IPS DF 6.9 (cell line): ENCODE data around the gene SLC6A19.
"Not testable (repeated sequence)": the region's sequence is repeated elsewhere in the genome, so short reads cannot be mapped to it uniquely, and the experiment has no call there.

Experiments used
- DNase-seq: peaks from one replicate; pipeline ENCODE4 v3.0.0-alpha.2; 2013; ENCODE audit warnings: low read depth, low spot score
- H3K27ac ChIP-seq: one replicate; pipeline ENCODE4 v1.5.1; 2013; ENCODE audit warnings: low read length, control low read depth
- H3K27me3 ChIP-seq: 2 replicates; pipeline ENCODE4 v1.6.1; 2013; ENCODE audit warnings: mild to moderate bottlenecking, low read length; ENCODE audit not compliant: control insufficient read depth, insufficient read depth
- H3K36me3 ChIP-seq: 2 replicates; pipeline ENCODE4 v1.6.1; 2013; ENCODE audit warnings: low read length; ENCODE audit not compliant: control insufficient read depth, insufficient read depth
- H3K4me1 ChIP-seq: 2 replicates; pipeline ENCODE4 v1.6.1; 2013; ENCODE audit warnings: low read length; ENCODE audit not compliant: control insufficient read depth, insufficient read depth
- H3K4me3 ChIP-seq: 2 replicates; pipeline ENCODE4 v1.5.1; 2013; ENCODE audit warnings: mild to moderate bottlenecking, low read length
- H3K9me3 ChIP-seq: 2 replicates; pipeline ENCODE4 v1.6.1; 2013; ENCODE audit warnings: low read length, inconsistent platforms; ENCODE audit not compliant: control insufficient read depth, insufficient read depth
- WGBS: extraction: QIAGEN DNeasy Blood & Tissue Kit; methylation state at CpG from one replicate; pipeline ENCODE4 v1.1.7; 2013; ENCODE audit warnings: mixed read lengths, missing lambda C conversion rate; ENCODE audit not compliant: insufficient read length, insufficient coverage; 5-methylcytosine and 5-hydroxymethylcytosine counted together

SLC6A19 gene

DNA sequence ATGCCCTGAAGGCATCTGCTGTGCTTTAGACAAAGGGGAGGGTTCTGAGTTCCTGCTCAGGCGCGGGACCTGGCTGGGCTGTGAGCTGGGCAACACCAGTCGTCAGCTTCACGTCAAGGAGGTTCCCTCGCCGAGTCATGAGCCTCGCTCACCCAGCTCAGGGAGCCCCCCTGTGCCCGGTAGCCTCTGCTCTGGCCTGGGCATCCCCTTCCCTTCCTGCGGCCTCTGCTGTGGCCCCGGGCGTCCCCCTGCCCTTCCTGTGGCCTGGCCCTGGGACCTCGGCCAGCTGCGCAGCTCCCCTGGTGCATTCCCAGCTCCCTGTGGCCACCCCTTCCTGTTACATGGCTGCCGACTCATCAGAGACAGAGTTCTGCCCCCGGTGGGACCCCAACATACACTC is 63.6 kb downstream of the SLC6A19 start:
- H3K36me3 ChIP-seq = peaks cover 28% of the 10 kb centered on the region
- H3K27me3 ChIP-seq = no peaks in the 10 kb centered on the region
- no peaks in the 10 kb centered on the region for H3K4me1 ChIP-seq
- no peak overlapping the region for H3K4me3 ChIP-seq
- peaks cover 4% of the 10 kb centered on the region; the same call in 1 of the 2 replicates for H3K9me3 ChIP-seq
- H3K27ac ChIP-seq = no peak overlapping the region
- no peak for DNase-seq
- no CpG with 5 or more reads among the region's 15 CpGs for WGBS

DNA sequence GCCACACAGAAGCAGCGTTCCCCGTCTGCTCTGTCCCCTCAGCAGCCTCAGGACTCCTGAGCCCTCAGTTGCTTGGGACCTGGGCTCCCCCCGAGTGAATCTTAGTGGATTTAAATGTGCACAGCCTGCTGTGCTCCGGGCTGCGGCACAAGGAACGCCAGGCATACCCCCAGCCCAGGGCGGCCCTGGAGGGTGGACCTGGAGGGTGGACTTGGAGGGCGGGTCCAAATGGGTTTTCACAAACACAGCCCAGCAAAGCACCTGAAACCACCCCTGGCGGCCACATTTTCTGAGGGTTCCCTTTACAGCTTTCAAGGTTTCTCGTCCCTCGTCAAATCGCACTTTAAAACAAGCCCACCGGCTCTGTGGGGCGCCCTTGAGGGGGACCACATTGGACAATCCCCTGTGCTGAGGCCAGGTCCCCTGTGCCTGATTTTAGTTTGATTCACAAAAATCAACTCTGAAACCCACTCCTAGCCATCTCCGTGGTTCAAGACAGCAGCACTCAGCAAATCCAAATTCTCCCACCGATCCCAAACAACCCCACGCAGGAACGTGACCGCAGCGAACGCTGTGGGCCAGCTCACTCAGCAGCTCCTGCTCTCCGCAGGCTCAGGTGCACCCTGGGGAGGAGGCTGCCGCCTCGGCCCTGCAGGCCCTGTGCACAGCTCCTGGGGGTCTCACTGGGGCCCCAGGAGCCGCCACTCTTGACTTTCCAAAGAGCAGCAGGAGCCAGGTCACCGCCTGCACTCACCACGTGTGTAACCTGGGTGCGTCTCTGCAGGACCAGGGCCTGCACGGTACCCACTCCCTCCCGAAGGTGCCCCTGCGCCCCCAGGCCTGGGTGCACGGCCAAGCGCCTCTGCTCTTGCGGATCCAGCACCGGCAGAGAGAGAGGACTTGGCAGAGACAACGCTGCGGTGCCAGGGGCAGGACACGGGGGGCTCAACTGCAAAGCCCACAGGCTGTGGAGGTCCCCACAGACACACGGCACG is 64.4 kb downstream of the SLC6A19 start:
- H3K27me3 ChIP-seq = no peaks in the 10 kb centered on the region
- peaks cover 4% of the 10 kb centered on the region; the same call in 1 of the 2 replicates for H3K9me3 ChIP-seq
- no peaks in the 10 kb centered on the region for H3K4me1 ChIP-seq
- WGBS = no CpG with 5 or more reads among the region's 40 CpGs
- peaks cover 34% of the 10 kb centered on the region for H3K36me3 ChIP-seq
- H3K27ac ChIP-seq = no peak overlapping the region
- no peak overlapping the region for H3K4me3 ChIP-seq
- no peak for DNase-seq

GRCh38 chr5:1266791-1267190 is 65.4 kb downstream of the SLC6A19 start:
- peaks cover 31% of the 10 kb centered on the region for H3K36me3 ChIP-seq
- H3K4me3 ChIP-seq = no peak overlapping the region

DNA sequence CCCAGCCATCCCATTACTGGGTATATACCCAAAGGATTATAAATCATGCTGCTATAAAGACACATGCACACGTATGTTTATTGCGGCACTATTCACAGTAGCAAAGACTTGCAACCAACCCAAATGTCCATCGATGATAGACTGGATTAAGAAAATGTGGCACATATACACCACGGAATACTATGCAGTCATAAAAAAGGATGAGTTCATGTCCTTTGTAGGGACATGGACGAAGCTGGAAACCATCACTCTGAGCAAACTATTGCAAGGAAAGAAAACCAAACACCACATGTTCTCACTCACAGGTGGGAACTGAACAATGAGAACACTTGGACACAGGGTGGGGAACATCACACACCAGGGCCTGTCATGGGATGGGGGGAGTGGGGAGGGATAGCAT is 66.1 kb downstream of the SLC6A19 start:
- not testable (repeated sequence) for H3K4me3 ChIP-seq, DNase-seq, H3K4me1 ChIP-seq, H3K9me3 ChIP-seq, H3K27me3 ChIP-seq, H3K27ac ChIP-seq
- peaks cover 33% of the 10 kb centered on the region for H3K36me3 ChIP-seq
- no CpG with 5 or more reads among the region's 5 CpGs for whole genome bisulfite sequencing

More at GRCh38 chr5:1266791-1267190, 65.4 kb downstream of the SLC6A19 start:
- Histone ChIP-seq H3K4me1 (no peaks in the 10 kb centered on the region), H3K9me3 (peaks cover 2% of the 10 kb centered on the region; the same call in 1 of the 2 replicates), H3K27me3 (no peaks in the 10 kb centered on the region), H3K27ac (no peak overlapping the region)
- DNase-seq = no peak
- no CpG with 5 or more reads among the region's 9 CpGs for WGBS

- no peaks in the 10 kb centered on the region for H3K27me3 ChIP-seq
- H3K4me3 ChIP-seq = no peak overlapping the region
- H3K4me1 ChIP-seq = no peaks in the 10 kb centered on the region
- no peak overlapping the region for H3K27ac ChIP-seq
- peaks cover 32% of the 10 kb centered on the region for H3K36me3 ChIP-seq
- DNase-seq = no peak
- WGBS = no CpG with 5 or more reads among the region's 13 CpGs
- H3K9me3 ChIP-seq = no peaks in the 10 kb centered on the region
These were observed 66.7 kb downstream of the SLC6A19 start for GRCh38 chr5:1268056-1268455.

GRCh38 chr5:1268666-1269065 is 67.3 kb downstream of the SLC6A19 start:
- Histone ChIP-seq H3K27me3 (no peaks in the 10 kb centered on the region), H3K27ac (no peak overlapping the region), H3K4me3 (no peak overlapping the region), H3K36me3 (peaks cover 30% of the 10 kb centered on the region), H3K4me1 (no peaks in the 10 kb centered on the region), H3K9me3 (no peaks in the 10 kb centered on the region)
- no CpG with 5 or more reads among the region's 13 CpGs for WGBS
- no peak for DNase-seq

GRCh38 chr5:1270426-1270825 is 69.0 kb downstream of the SLC6A19 start:
- DNase-seq = no peak
- H3K36me3 ChIP-seq = peaks cover 27% of the 10 kb centered on the region
- no CpG with 5 or more reads among the region's 22 CpGs for WGBS
- no peak overlapping the region for H3K4me3 ChIP-seq
- H3K27me3 ChIP-seq = no peaks in the 10 kb centered on the region
- no peaks in the 10 kb centered on the region for H3K9me3 ChIP-seq
- H3K27ac ChIP-seq = no peak overlapping the region
- H3K4me1 ChIP-seq = no peaks in the 10 kb centered on the region

GRCh38 chr5:1270933-1271914 is 69.8 kb downstream of the SLC6A19 start:
- no peaks in the 10 kb centered on the region for H3K27me3 ChIP-seq
- H3K9me3 ChIP-seq = no peaks in the 10 kb centered on the region
- H3K4me1 ChIP-seq = no peaks in the 10 kb centered on the region
- no CpG with 5 or more reads among the region's 39 CpGs for WGBS
- no peak for DNase-seq
- peaks cover 23% of the 10 kb centered on the region for H3K36me3 ChIP-seq
- H3K27ac ChIP-seq = no peak overlapping the region
- H3K4me3 ChIP-seq = no peak overlapping the region

- DNase-seq = no peak
These were observed 70.8 kb downstream of the SLC6A19 start for GRCh38 chr5:1272201-1272600.

GRCh38 chr5:1273745-1274144 is 72.3 kb downstream of the SLC6A19 start:
- Histone ChIP-seq H3K4me1 (no peaks in the 10 kb centered on the region), H3K27ac (no peak overlapping the region), H3K9me3 (no peaks in the 10 kb centered on the region), H3K27me3 (no peaks in the 10 kb centered on the region), H3K36me3 (peaks cover 25% of the 10 kb centered on the region), H3K4me3 (no peak overlapping the region)
- no CpG with 5 or more reads among the region's 20 CpGs for WGBS
- no peak for DNase-seq

More at GRCh38 chr5:1272201-1272600, 70.8 kb downstream of the SLC6A19 start:
- no peak overlapping the region for H3K4me3 ChIP-seq
- no CpG with 5 or more reads among the region's 21 CpGs for WGBS
- no peaks in the 10 kb centered on the region for H3K9me3 ChIP-seq
- no peaks in the 10 kb centered on the region for H3K27me3 ChIP-seq
- no peak overlapping the region for H3K27ac ChIP-seq
- no peaks in the 10 kb centered on the region for H3K4me1 ChIP-seq
- peaks cover 20% of the 10 kb centered on the region for H3K36me3 ChIP-seq
